HepG2 (cell line): ENCODE results near the gene FLT3LG. TPM values are rescaled to one million over a fixed set of nuclear protein-coding genes. Genes with fewer than 3 reads are reported as not detected.

Experiments used
- ATAC-seq: fragments of 200-7000 bp; cut with Tn5 transposase; 3 replicates; pipeline ENCODE4 v1.9.1; 2020; ENCODE audit warnings: mild to moderate bottlenecking, moderate library complexity
- BruUV-seq: library from RNA; stranded (reverse); fragments of 400-500 nt; replicated peaks from 2 replicates; lab custom pipeline; 2021; lab: Mats Ljungman, UMichigan
- CTCF ChIA-PET: fragments of 300-600 bp; formaldehyde crosslinking; extraction: SDS; loops from one replicate; lab custom pipeline; 2021; ENCODE audit warnings: low total read pairs, inconsistent platforms, low intra/inter-chr PET ratio; lab: Yijun Ruan, JAX
- POLR2A ChIA-PET: fragments of 350-600 bp; sonication (Branson Sonifier 250); formaldehyde crosslinking; loops from one replicate; lab custom pipeline; 2020; ENCODE audit warnings: antibody characterized with exemption, inconsistent platforms; lab: Yijun Ruan, JAX
- DNase-seq: peaks from one replicate; pipeline ENCODE4 v3.0.0-alpha.2; 2015; ENCODE audit warnings: low spot score
- FAIRE-seq: peaks from 3 replicates; lab custom pipeline; 2011; peaks lifted over from hg19 to GRCh38; lab: Jason Lieb, UNC
- H2AFZ ChIP-seq: one replicate; pipeline ENCODE4 v1.6.1; 2011; ENCODE audit warnings: low read length, inconsistent platforms
- H3K27ac ChIP-seq: fragments of 300-600 bp; 3 replicates; pipeline ENCODE4 v1.8.0; 2011; ENCODE audit warnings: mixed run types, mild to moderate bottlenecking, mixed read lengths, low read length, inconsistent platforms; ENCODE audit not compliant: insufficient read depth; ENCODE audit errors: extremely low read length
- H3K27me3 ChIP-seq, 2 experiments: fragments of 200-600 bp in 1 of 2; 2 replicates in 1 of 2; 3 replicates in 1 of 2; pipeline versions ENCODE4 v1.6.0 to v1.8.0; 2011; ENCODE audit warnings: low read length in 2 of 2, mild to moderate bottlenecking in 2 of 2, moderate library complexity in 2 of 2, inconsistent platforms in 1 of 2; ENCODE audit not compliant: insufficient read depth in 2 of 2, control insufficient read depth in 1 of 2
- H3K36me3 ChIP-seq, 2 experiments: fragments of 200-600 bp in 1 of 2; replicated peaks in 1 of 2; 2 replicates in 1 of 2; 3 replicates in 1 of 2; pipeline versions ENCODE4 v1.5.1 to v1.8.0; 2011; ENCODE audit warnings: low read length in 2 of 2, inconsistent platforms in 1 of 2; ENCODE audit not compliant: insufficient read depth in 2 of 2, control insufficient read depth in 1 of 2
- H3K4me1 ChIP-seq: 2 replicates; pipeline ENCODE4 v1.5.1; 2012; ENCODE audit warnings: low read length, inconsistent platforms; ENCODE audit not compliant: insufficient read depth
- H3K4me2 ChIP-seq: 2 replicates; pipeline ENCODE4 v1.6.0; 2011; ENCODE audit warnings: low read depth, low read length, inconsistent platforms
- H3K4me3 ChIP-seq, 3 experiments: fragments of 200-600 bp in 1 of 3; sonication (generic), shearing (Covaris generic) in 1 of 3; replicated peaks in 1 of 3; 2 replicates each; pipeline ENCODE4 v1.5.1; 2011 to 2016; ENCODE audit warnings: low read length in 3 of 3, inconsistent platforms in 2 of 3, low read depth in 2 of 3, mild to moderate bottlenecking in 2 of 3, control low read depth in 1 of 3, mixed read lengths in 1 of 3; ENCODE audit not compliant: insufficient read depth in 1 of 3
- H3K79me2 ChIP-seq: one replicate; pipeline ENCODE4 v1.6.1; 2011; ENCODE audit warnings: low read length, inconsistent platforms; ENCODE audit not compliant: insufficient read depth
- H3K9ac ChIP-seq: 2 replicates; pipeline ENCODE4 v1.6.0; 2011; ENCODE audit warnings: mild to moderate bottlenecking, low read depth, low read length, inconsistent platforms; ENCODE audit not compliant: insufficient read depth
- H3K9me3 ChIP-seq: 2 replicates; pipeline ENCODE4 v1.5.1; 2012; ENCODE audit warnings: mild to moderate bottlenecking, low read length
- H4K20me1 ChIP-seq: 2 replicates; pipeline ENCODE4 v1.6.0; 2011; ENCODE audit warnings: inconsistent platforms, mild to moderate bottlenecking, low read length, moderate library complexity; ENCODE audit not compliant: insufficient read depth
- ADNP ChIP-seq: sonication (generic); formaldehyde crosslinking; IDR thresholded peaks from 2 replicates; pipeline ENCODE4 v1.4.0; 2020; ENCODE audit warnings: missing genetic modification reagents
- AGO2 ChIP-seq: fragments of 200-400 bp; formaldehyde crosslinking; optimal IDR thresholded peaks from 2 replicates; pipeline ENCODE3; 2017; ENCODE audit warnings: mild to moderate bottlenecking, low read depth, low read length, moderate library complexity
- FOXJ3 ChIP-seq: sonication (generic); formaldehyde crosslinking; IDR thresholded peaks from 2 replicates; pipeline ENCODE4 v1.4.0; 2020; ENCODE audit warnings: missing genetic modification reagents, mild to moderate bottlenecking, borderline replicate concordance
- HDAC2 ChIP-seq: sonication (generic); formaldehyde crosslinking; IDR thresholded peaks from 2 replicates; pipeline ENCODE4 v1.4.0; 2020; ENCODE audit warnings: missing genetic modification reagents
- HOXD1 ChIP-seq: sonication (generic); formaldehyde crosslinking; IDR thresholded peaks from 2 replicates; pipeline ENCODE4 v1.5.0; 2020; ENCODE audit warnings: missing genetic modification reagents
- KDM2A ChIP-seq: sonication (generic); formaldehyde crosslinking; IDR thresholded peaks from 2 replicates; pipeline ENCODE4 v1.4.0; 2020; ENCODE audit warnings: low read depth, missing genetic modification reagents, borderline replicate concordance
- KDM3A ChIP-seq: IDR thresholded peaks from 2 replicates; pipeline ENCODE4 v1.6.1; 2018; ENCODE audit warnings: low read depth, missing compliant biosample characterization
- KDM5A ChIP-seq: fragments of 200-600 bp; sonication (generic); IDR thresholded peaks from 2 replicates; pipeline ENCODE4 v1.7.0; 2018; ENCODE audit warnings: antibody characterized with exemption, mild to moderate bottlenecking, low read length, borderline replicate concordance
- NCOA2 ChIP-seq: sonication (generic); formaldehyde crosslinking; IDR thresholded peaks from 2 replicates; pipeline ENCODE4 v1.8.0; 2022; ENCODE audit warnings: inconsistent platforms
- PHF8 ChIP-seq: sonication (generic); formaldehyde crosslinking; IDR thresholded peaks from 2 replicates; pipeline ENCODE4 v1.5.0; 2020; ENCODE audit warnings: missing genetic modification reagents
- POLR2A ChIP-seq, 2 experiments: IDR thresholded peaks; 2 replicates each; pipeline ENCODE4 v1.6.1; 2011; ENCODE audit warnings: low read depth in 2 of 2, low read length in 2 of 2, mild to moderate bottlenecking in 1 of 2, moderate library complexity in 1 of 2; ENCODE audit not compliant: insufficient read depth in 1 of 2
- RBFOX2 ChIP-seq: fragments of 200-400 bp; formaldehyde crosslinking; IDR thresholded peaks from 2 replicates; pipeline ENCODE4 v1.6.1; 2017; ENCODE audit warnings: low read depth, mild to moderate bottlenecking, low read length
- RBM22 ChIP-seq: fragments of 200-400 bp; formaldehyde crosslinking; optimal IDR thresholded peaks from 2 replicates; pipeline ENCODE3; 2017; ENCODE audit warnings: mild to moderate bottlenecking, low read length, moderate library complexity
- SKI ChIP-seq: fragments of 450-650 bp; IDR thresholded peaks from one replicate; pipeline ENCODE4 v1.6.1; 2018; ENCODE audit warnings: mild to moderate bottlenecking; ENCODE audit not compliant: partially characterized antibody
- SP1 ChIP-seq, 2 experiments: fragments of 450-650 bp in 1 of 2; sonication (generic) in 1 of 2; formaldehyde crosslinking in 1 of 2; IDR thresholded peaks; 2 replicates each; pipeline versions ENCODE4 v1.4.0 to v1.6.1; 2016 to 2020; ENCODE audit warnings: missing genetic modification reagents in 1 of 2
- TMF1 ChIP-seq: sonication (generic); formaldehyde crosslinking; IDR thresholded peaks from 2 replicates; pipeline ENCODE4 v1.8.1; 2022; ENCODE audit warnings: low read depth, missing genetic modification reagents
- YY1 ChIP-seq: IDR thresholded peaks from 2 replicates; pipeline ENCODE4 v1.6.1; 2011; ENCODE audit warnings: low read length, low read depth, moderate library complexity, mild to moderate bottlenecking; ENCODE audit not compliant: insufficient read depth, insufficient replicate concordance
- ZMYM3 ChIP-seq: sonication (generic); formaldehyde crosslinking; IDR thresholded peaks from 2 replicates; pipeline ENCODE4 v1.5.1; 2020; ENCODE audit warnings: mild to moderate bottlenecking, missing genetic modification reagents
- ZSCAN12 ChIP-seq: sonication (generic); formaldehyde crosslinking; IDR thresholded peaks from 2 replicates; pipeline ENCODE4 v1.9.0; 2021; ENCODE audit warnings: mild to moderate bottlenecking, missing genetic modification reagents
- WGBS: methylation state at CpG from one replicate; pipeline ENCODE4 v1.1.6; 2017; ENCODE audit warnings: low lambda C conversion rate; 5-methylcytosine and 5-hydroxymethylcytosine counted together
- in situ Hi-C: cut with HindIII; loops from 2 replicates; pipeline ENCODE4 v1.10.0; 2017; ENCODE audit warnings: low pct_unique_long_range_greater_than_20kb; ENCODE audit not compliant: extremely low pct_ligation_motif_present
- intact Hi-C: fragments of 100-400 bp; cut with micrococcal nuclease; formaldehyde crosslinking; loops from one replicate; pipeline ENCODE4 v1.10.0; 2022; ENCODE audit not compliant: unreplicated experiment
- polyA plus RNA-seq, 8 experiments: library from polyadenylated mRNA; depleted of rRNA in 3 of 8; stranded (reverse) in 7 of 8; unstranded in 1 of 8; fragments of >200 nt; fragmentation: Illumina TruSeq in 4 of 8; extraction: Trizol in 4 of 8; gene quantifications; 2 replicates each; pipeline versions ENCODE4 v1.2.1 to v1.2.3, GENCODE V29; 2011 to 2016; ENCODE audit warnings: low read depth in 4 of 8, missing spikeins in 1 of 8, mixed read lengths in 1 of 8; ENCODE audit not compliant: insufficient read depth in 1 of 8
- total RNA-seq, 5 experiments: library from RNA; depleted of rRNA; stranded (reverse); fragments of >200 nt; fragmentation: Illumina TruSeq; extraction: Trizol; gene quantifications; 2 replicates each; pipeline ENCODE4 v1.2.3, GENCODE V29; 2016; ENCODE audit warnings: low read depth in 1 of 5
- TF ChIP-seq, protein P1 (sequence below): sonication (generic); formaldehyde crosslinking; IDR thresholded peaks from 2 replicates; pipeline ENCODE4 v1.5.0; 2020; ENCODE audit warnings: mild to moderate bottlenecking, missing genetic modification reagents

The FLT3LG gene
- total and polyA plus RNA-seq, 2 of the 13 experiments (the other 11 are each of a cell fraction or from before 2014, with no cell fraction given), result 1.5 to 2.6 TPM

DNA sequence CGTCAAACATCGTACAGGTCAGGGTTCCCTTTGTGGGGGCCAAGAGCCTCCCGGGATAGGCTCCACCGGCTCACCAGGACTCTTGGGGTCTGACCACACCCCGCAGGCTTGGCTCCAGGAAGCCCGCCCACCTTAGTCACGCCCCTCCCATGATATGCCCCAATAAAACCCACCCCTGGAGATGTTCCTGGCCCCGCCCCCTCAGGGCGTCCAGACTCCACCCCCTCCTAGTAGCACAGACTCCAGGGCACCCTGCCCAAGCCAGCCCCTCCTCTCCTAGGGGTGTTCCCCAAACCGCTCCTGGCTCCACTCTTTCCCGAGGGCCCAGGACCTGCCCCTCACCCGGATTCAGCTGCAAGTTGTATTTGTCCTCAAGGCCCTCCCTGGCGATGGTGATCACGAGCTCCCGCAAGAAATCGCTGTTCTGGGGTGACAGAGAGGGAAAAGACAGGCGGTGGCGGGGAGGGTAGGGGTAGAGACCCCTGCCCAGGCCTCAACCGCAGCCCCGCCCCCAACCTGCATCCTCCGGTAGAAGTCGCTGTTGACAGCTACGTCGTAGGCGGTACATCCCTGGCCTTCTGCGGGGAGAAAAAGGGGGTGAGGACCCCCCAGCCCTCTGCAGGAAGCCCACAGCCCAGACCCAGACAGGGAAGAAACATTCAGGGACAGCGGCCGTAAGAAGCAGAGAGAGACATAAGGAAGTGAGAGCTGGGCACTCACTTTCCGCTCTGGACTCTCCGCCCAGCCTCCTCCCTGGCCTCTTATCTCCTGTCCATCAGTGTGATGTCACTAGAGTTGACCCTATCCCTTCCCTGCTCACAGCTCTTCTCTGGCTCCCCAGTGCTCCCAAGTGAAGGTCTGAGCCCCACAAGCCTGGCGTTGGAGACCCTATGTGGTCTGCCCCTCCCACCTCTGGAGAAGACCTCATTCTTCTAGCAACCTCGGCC, 26.3 kb upstream of the FLT3LG start:
- H3K9me3 ChIP-seq, result no peaks in the 10 kb centered on the region
- peaks cover 32% of the 10 kb centered on the region for H3K4me1 ChIP-seq
- ATAC-seq, result no peak
- no peak overlapping the region for H3K4me3 ChIP-seq
- H3K9ac ChIP-seq, result no peak overlapping the region
- peaks cover 6 to 25% of the 10 kb centered on the region in 2 experiments; a peak in 3 of 5 replicates for H3K36me3 ChIP-seq
- no peaks in the 10 kb centered on the region for H4K20me1 ChIP-seq
- H2AFZ ChIP-seq, result no peak overlapping the region
- no peak overlapping the region for H3K4me2 ChIP-seq
- ChIA-PET CTCF (no interaction called here), POLR2A (no interaction called here)
- no peak for FAIRE-seq
- H3K79me2 ChIP-seq, result peaks cover 17% of the 10 kb centered on the region
- no peaks in the 10 kb centered on the region; a peak in 1 of 5 replicates for H3K27me3 ChIP-seq
- BruUV-seq, result no TSS peak
- 95% methylated on average over 25 of the region's 32 CpGs for WGBS
- no peak for DNase-seq
- H3K27ac ChIP-seq, result no peak overlapping the region
- intact Hi-C loops (no loop called here), in situ Hi-C loops (no loop called here)
- TF ChIP-seq ZSCAN12 (CRISPR knock-in tag) (no peak), RBM22 (peak; percentile 26), HDAC2 (CRISPR knock-in tag) (no peak), SP1 (IDR thresholded peaks at IDR 0.05) (no peak), SP1 (CRISPR knock-in tag; IDR thresholded peaks at IDR 0.05) (no peak), KDM3A (CRISPR knock-in tag) (no peak), KDM2A (no peak), NCOA2 (CRISPR knock-in tag) (no peak), FOXJ3 (no peak), HOXD1 (no peak), AGO2 (peak; percentile 59), ZMYM3 (CRISPR knock-in tag) (no peak), POLR2A (IDR thresholded peaks at IDR 0.05; ENCODE audit: insufficient read depth in 1 of 2, low read depth in 2 of 2, low read length in 2 of 2) (0 out of 4 replicates have a peak, but pooled peaks of 1 of the 2 experiments have one; percentile 20), RBFOX2 (peak; percentile 51), KDM5A (no peak), PHF8 (CRISPR knock-in tag) (no peak), SKI (no peak), YY1 (no peak), ADNP (CRISPR knock-in tag) (no peak), TMF1 (CRISPR knock-in tag) (no peak)
- TF ChIP-seq, protein P1, sequence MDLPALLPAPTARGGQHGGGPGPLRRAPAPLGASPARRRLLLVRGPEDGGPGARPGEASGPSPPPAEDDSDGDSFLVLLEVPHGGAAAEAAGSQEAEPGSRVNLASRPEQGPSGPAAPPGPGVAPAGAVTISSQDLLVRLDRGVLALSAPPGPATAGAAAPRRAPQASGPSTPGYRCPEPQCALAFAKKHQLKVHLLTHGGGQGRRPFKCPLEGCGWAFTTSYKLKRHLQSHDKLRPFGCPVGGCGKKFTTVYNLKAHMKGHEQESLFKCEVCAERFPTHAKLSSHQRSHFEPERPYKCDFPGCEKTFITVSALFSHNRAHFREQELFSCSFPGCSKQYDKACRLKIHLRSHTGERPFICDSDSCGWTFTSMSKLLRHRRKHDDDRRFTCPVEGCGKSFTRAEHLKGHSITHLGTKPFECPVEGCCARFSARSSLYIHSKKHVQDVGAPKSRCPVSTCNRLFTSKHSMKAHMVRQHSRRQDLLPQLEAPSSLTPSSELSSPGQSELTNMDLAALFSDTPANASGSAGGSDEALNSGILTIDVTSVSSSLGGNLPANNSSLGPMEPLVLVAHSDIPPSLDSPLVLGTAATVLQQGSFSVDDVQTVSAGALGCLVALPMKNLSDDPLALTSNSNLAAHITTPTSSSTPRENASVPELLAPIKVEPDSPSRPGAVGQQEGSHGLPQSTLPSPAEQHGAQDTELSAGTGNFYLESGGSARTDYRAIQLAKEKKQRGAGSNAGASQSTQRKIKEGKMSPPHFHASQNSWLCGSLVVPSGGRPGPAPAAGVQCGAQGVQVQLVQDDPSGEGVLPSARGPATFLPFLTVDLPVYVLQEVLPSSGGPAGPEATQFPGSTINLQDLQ (CRISPR knock-in tag), result no peak
